B cell (primary cell): ENCODE measurements around the gene THBD. TPM values are rescaled to one million over a fixed set of nuclear protein-coding genes. Genes with fewer than 3 reads are reported as not detected.

Source experiments
- ATAC-seq: fragments of 200-7000 bp; cut with Tn5 transposase; one replicate; pipeline ENCODE4 v1.10.0; 2021; ENCODE audit warnings: low read depth, mild to moderate bottlenecking, moderate number of reproducible peaks, moderate library complexity
- CTCF ChIA-PET: fragments of 350-600 bp; sonication (Branson Sonifier 250); formaldehyde crosslinking; loops from one replicate; lab custom pipeline; 2021; ENCODE audit warnings: antibody characterized with exemption, inconsistent platforms; lab: Charles Lee
- POLR2A ChIA-PET: fragments of 350-600 bp; sonication (Branson Sonifier 250); formaldehyde crosslinking; loops from one replicate; lab custom pipeline; 2021; ENCODE audit warnings: antibody characterized with exemption; lab: Charles Lee
- DNase-seq: peaks from one replicate; pipeline ENCODE4 v3.0.0; 2013
- H2AFZ ChIP-seq: 2 replicates; pipeline ENCODE4 v1.6.1; 2012; ENCODE audit warnings: mild to moderate bottlenecking, low read depth, low read length; ENCODE audit not compliant: insufficient read depth, poor library complexity, severe bottlenecking
- H3K27ac ChIP-seq, 2 donors: 1 replicate in 1 of 2; 2 replicates in 1 of 2; pipeline ENCODE4 v1.5.1; 2012 to 2013; ENCODE audit warnings: low read length in 2 of 2, mild to moderate bottlenecking in 2 of 2, moderate library complexity in 1 of 2
- H3K27me3 ChIP-seq, 4 experiments: fragments of 200-600 bp in 1 of 4; sonication (generic) in 1 of 4; replicated peaks in 1 of 4; 1 replicate in 2 of 4; 2 replicates in 2 of 4; pipeline versions ENCODE4 v1.6.1 to v1.7.0; 2013 to 2016; ENCODE audit warnings: low read length in 3 of 4, mild to moderate bottlenecking in 2 of 4, mixed read lengths in 1 of 4, moderate library complexity in 1 of 4; ENCODE audit not compliant: insufficient read depth in 4 of 4, control insufficient read depth in 3 of 4; ENCODE audit errors: control extremely low read depth in 1 of 4
- H3K36me3 ChIP-seq, 2 experiments: replicated peaks in 1 of 2; 1 replicate in 1 of 2; 2 replicates in 1 of 2; pipeline versions ENCODE4 v1.6.1 to v1.7.1; 2013; ENCODE audit warnings: low read length in 1 of 2; ENCODE audit not compliant: insufficient read depth in 2 of 2, control insufficient read depth in 1 of 2; ENCODE audit errors: control extremely low read depth in 1 of 2, extremely low read depth in 1 of 2
- H3K4me1 ChIP-seq, 2 donors: fragments of 200-600 bp in 1 of 2; sonication (generic) in 1 of 2; 1 replicate in 1 of 2; 2 replicates in 1 of 2; pipeline versions ENCODE4 v1.5.1 to v1.6.1; 2013 to 2017; ENCODE audit warnings: low read length in 2 of 2; ENCODE audit not compliant: control insufficient read depth in 2 of 2, insufficient read depth in 2 of 2
- H3K4me2 ChIP-seq: replicated peaks from 2 replicates; pipeline ENCODE3; 2012; ENCODE audit warnings: mild to moderate bottlenecking, low read depth, low read length; ENCODE audit not compliant: poor library complexity, severe bottlenecking
- H3K4me3 ChIP-seq, 5 experiments: fragments of 200-600 bp in 1 of 5; sonication (generic) in 1 of 5; 1 replicate in 3 of 5; 2 replicates in 2 of 5; pipeline versions ENCODE4 v1.5.1 to v1.7.0; 2011 to 2016; ENCODE audit warnings: low read length in 4 of 5, mild to moderate bottlenecking in 4 of 5, low read depth in 2 of 5, control low read depth in 1 of 5, moderate library complexity in 1 of 5; ENCODE audit not compliant: insufficient read depth in 1 of 5; ENCODE audit errors: control extremely low read depth in 1 of 5, extremely low read depth in 1 of 5
- H3K79me2 ChIP-seq: fragments of 200-600 bp; sonication (generic); one replicate; pipeline ENCODE4 v1.6.0; 2016; ENCODE audit warnings: low read length; ENCODE audit not compliant: control insufficient read depth, insufficient read depth
- H3K9ac ChIP-seq: fragments of 200-600 bp; sonication (generic); 2 replicates; pipeline ENCODE4 v1.6.1; 2017; ENCODE audit warnings: mild to moderate bottlenecking, low read length, moderate library complexity
- H3K9me3 ChIP-seq, 3 donors: one replicate each; pipeline versions ENCODE4 v1.6.1 to v1.7.1; 2013; ENCODE audit warnings: low read length in 2 of 3; ENCODE audit not compliant: control insufficient read depth in 2 of 3, insufficient read depth in 1 of 3; ENCODE audit errors: control extremely low read depth in 1 of 3
- H4K20me1 ChIP-seq: 2 replicates; pipeline ENCODE4 v1.6.0; 2012; ENCODE audit warnings: mild to moderate bottlenecking, low read length; ENCODE audit not compliant: insufficient read depth, control insufficient read depth, poor library complexity, severe bottlenecking
- H3K27ac Mint-ChIP-seq: one replicate; pipeline ENCODE4 v1.8.0; 2021; ENCODE audit warnings: mixed read lengths
- H3K27me3 Mint-ChIP-seq: one replicate; pipeline ENCODE4 v1.8.0; 2021; ENCODE audit warnings: mixed read lengths
- H3K4me1 Mint-ChIP-seq: one replicate; pipeline ENCODE4 v1.8.0; 2021; ENCODE audit warnings: mixed read lengths
- H3K4me3 Mint-ChIP-seq: one replicate; pipeline ENCODE4 v1.8.0; 2021; ENCODE audit warnings: mixed read lengths
- H3K9me3 Mint-ChIP-seq: one replicate; pipeline ENCODE4 v1.8.0; 2022; ENCODE audit warnings: mixed read lengths; ENCODE audit not compliant: insufficient read depth
- EZH2 ChIP-seq: IDR thresholded peaks from 2 replicates; pipeline ENCODE4 v1.6.1; 2012; ENCODE audit warnings: borderline replicate concordance, low read depth, mild to moderate bottlenecking, moderate library complexity, low read length; ENCODE audit not compliant: insufficient read depth, poor library complexity, severe bottlenecking
- WGBS: methylation state at CpG from one replicate; pipeline ENCODE4 v1.1.5; 2013; ENCODE audit warnings: missing lambda C conversion rate; ENCODE audit not compliant: insufficient coverage; 5-methylcytosine and 5-hydroxymethylcytosine counted together
- intact Hi-C: fragments of 100-400 bp; cut with micrococcal nuclease; formaldehyde crosslinking; loops from one replicate; pipeline ENCODE4 v1.10.0; 2022
- polyA plus RNA-seq: library from polyadenylated mRNA; depleted of rRNA; stranded (reverse); fragments of >200 nt; gene quantifications from 2 replicates; pipeline ENCODE4 v1.2.3, GENCODE V29; 2012
- total RNA-seq, 2 donors: library from RNA; stranded (reverse); fragments of 120-200 nt in 1 of 2; gene quantifications; 1 replicate in 1 of 2; 2 replicates in 1 of 2; pipeline versions ENCODE4 v1.2.3 to v1.2.4, GENCODE V29; 2013 to 2022
- TF ChIP-seq, protein P1 (sequence below): fragments of 200-600 bp; IDR thresholded peaks from one replicate; pipeline ENCODE4 v1.8.0; 2022; ENCODE audit warnings: antibody characterized with exemption, mild to moderate bottlenecking

The THBD gene
- total and polyA plus RNA-seq, 2 donors (not counting 1 experiment from before 2014, with no cell fraction given), result 0.78 TPM; not detected in 1

DNA sequence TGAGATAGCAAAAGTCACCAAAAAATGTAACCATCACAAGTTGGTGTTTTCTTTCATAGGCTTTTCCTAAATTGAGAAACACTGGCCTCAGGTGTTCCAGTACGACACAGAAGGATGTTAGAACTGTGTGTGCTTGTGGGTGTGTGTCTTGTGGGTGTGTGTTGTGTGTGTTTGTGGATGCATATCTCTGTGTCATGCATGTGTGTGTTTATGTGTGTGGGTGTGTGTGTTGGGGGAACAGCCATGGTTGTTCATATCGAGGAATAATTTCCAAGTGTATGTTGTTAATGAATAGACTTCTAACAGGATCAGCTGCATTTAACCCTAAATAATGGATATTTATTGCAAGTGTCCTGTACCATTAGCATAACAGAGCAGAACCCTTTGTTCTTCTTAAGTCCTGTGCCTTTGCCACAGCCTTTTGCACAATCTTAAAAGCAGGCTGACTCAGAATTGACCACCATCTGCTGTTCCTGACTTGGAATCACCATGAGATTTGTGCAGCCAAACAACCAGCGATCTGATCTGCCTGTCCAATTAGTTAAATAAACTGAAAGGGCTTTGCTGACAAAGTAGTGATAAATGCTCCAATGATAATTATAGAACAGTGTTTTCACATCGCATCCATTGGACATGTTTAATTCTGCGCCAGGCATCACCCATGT lies 29.0 kb upstream of the THBD start:
- Mint-ChIP-seq H3K9me3 (no peaks in the 10 kb centered on the region), H3K27ac (no peak overlapping the region), H3K4me3 (no peak overlapping the region), H3K4me1 (no peaks in the 10 kb centered on the region), H3K27me3 (no peaks in the 10 kb centered on the region)
- Histone ChIP-seq H3K36me3 (no peaks in the 10 kb centered on the region), H3K4me1 (no peaks in the 10 kb centered on the region), H3K9me3 (no peaks in the 10 kb centered on the region), H3K4me3 (no peak overlapping the region), H2AFZ (no peak overlapping the region), H3K27ac (no peak overlapping the region), H3K27me3 (no peaks in the 10 kb centered on the region), H3K9ac (no peak overlapping the region), H4K20me1 (no peaks in the 10 kb centered on the region), H3K4me2 (no peak overlapping the region), H3K79me2 (no peaks in the 10 kb centered on the region)
- ChIA-PET CTCF (no interaction called here), POLR2A (no interaction called here)
- WGBS, result 86% methylated on average over 4 of the region's 5 CpGs
- intact Hi-C loops, result no loop called here
- no peak for ATAC-seq
- TF ChIP-seq EZH2, result no peak
- TF ChIP-seq, protein P1, sequence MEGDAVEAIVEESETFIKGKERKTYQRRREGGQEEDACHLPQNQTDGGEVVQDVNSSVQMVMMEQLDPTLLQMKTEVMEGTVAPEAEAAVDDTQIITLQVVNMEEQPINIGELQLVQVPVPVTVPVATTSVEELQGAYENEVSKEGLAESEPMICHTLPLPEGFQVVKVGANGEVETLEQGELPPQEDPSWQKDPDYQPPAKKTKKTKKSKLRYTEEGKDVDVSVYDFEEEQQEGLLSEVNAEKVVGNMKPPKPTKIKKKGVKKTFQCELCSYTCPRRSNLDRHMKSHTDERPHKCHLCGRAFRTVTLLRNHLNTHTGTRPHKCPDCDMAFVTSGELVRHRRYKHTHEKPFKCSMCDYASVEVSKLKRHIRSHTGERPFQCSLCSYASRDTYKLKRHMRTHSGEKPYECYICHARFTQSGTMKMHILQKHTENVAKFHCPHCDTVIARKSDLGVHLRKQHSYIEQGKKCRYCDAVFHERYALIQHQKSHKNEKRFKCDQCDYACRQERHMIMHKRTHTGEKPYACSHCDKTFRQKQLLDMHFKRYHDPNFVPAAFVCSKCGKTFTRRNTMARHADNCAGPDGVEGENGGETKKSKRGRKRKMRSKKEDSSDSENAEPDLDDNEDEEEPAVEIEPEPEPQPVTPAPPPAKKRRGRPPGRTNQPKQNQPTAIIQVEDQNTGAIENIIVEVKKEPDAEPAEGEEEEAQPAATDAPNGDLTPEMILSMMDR, result no peak
- no peak for DNase-seq

- 76% methylated on average over 4 of the region's 4 CpGs for WGBS
- CTCF ChIA-PET, result no interaction called here
- DNase-seq, result no peak
Observed at GRCh38 chr20:23077277-23077676, 27.8 kb upstream of the THBD start.

More at GRCh38 chr20:23077277-23077676, 27.8 kb upstream of the THBD start:
- Histone ChIP-seq H3K4me3 (no peak overlapping the region), H2AFZ (no peak overlapping the region), H4K20me1 (no peaks in the 10 kb centered on the region), H3K27me3 (no peaks in the 10 kb centered on the region), H3K9me3 (no peaks in the 10 kb centered on the region), H3K9ac (no peak overlapping the region), H3K79me2 (no peaks in the 10 kb centered on the region), H3K36me3 (no peaks in the 10 kb centered on the region), H3K27ac (no peak overlapping the region), H3K4me2 (no peak overlapping the region), H3K4me1 (no peaks in the 10 kb centered on the region)
- Mint-ChIP-seq H3K27ac (no peak overlapping the region), H3K9me3 (no peaks in the 10 kb centered on the region), H3K27me3 (no peaks in the 10 kb centered on the region), H3K4me3 (no peak overlapping the region), H3K4me1 (no peaks in the 10 kb centered on the region)
- no peak for ATAC-seq
- POLR2A ChIA-PET, result no interaction called here
- intact Hi-C loops, result no loop called here
- TF ChIP-seq EZH2, result no peak
- TF ChIP-seq, protein P1, result no peak
